GM21447 (cell line): ENCODE results near the gene THBS2.

Source experiments
- ATAC-seq: cut with Tn5 transposase; IDR thresholded peaks from one replicate; pipeline ENCODE4 v1.9.1; 2021; ENCODE audit not compliant: unreplicated experiment

Gene THBS2

DNA sequence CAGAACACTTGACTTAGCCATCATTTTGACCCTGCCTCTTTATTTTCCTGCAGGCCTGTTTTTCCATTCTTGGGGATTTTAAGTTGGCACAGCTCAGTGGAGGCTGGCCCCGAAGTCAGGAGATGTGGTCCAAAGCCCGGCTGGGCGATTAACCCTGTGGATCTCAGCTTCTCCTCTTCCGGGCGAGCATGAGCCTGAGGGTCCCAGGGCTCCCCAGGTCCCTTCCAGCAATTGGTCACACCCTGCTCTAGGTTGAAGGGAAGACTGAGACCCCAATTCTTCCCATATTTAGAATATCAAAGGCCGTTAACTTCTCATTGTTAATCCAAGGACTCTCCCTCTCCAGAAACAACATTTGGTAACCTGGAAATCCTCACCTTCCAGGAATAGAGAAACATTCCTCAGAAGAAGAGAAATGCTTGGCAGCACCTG is 2.3 kb downstream of the THBS2 start:
- no peak for ATAC-seq

GRCh38 chr6:169250660-169251059 is 3.0 kb downstream of the THBS2 start:
- no peak for ATAC-seq

DNA sequence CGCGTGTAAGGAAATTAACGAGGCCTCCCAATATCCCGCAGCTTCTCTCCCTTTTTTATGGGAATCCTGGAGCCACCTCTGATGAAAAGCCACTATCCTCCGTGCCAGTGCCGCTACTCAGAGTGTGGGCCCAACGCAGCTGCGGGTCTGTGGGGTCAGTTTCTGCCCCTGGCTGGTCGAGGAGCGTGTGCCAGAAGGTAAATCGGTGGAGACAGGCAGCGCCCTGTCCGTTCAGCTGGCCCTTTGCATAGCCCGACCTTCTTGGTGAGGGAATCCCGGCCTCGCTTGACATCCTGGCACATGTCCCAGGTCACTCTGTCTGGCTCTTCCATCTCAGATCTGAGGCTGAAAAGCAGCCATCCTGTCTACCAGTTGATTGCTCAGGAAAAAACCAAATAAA is 4.6 kb downstream of the THBS2 start:
- ATAC-seq, result no peak

DNA sequence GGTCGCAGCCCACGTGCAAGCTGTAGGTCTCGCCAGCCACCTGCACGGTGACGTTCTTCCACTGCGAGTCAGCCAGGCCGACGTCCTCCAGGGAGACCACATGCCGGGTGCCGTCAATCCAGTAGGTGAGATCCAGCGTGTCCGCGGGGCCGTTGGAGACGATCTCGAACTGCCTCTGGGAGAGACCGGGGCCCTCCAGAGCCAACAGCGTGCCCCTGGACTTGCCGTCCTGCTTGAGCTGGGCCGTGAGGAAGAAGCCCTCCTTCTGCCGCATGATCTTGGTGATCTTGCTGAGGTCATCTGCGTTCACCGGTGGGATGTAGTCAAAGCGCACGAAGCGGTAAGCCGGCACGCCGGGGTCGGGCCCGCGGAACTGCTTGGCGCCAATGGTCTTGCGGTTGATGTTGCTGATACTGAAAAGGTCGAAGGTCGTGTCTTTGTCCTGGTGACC is 5.1 kb downstream of the THBS2 start:
- no peak for ATAC-seq

DNA sequence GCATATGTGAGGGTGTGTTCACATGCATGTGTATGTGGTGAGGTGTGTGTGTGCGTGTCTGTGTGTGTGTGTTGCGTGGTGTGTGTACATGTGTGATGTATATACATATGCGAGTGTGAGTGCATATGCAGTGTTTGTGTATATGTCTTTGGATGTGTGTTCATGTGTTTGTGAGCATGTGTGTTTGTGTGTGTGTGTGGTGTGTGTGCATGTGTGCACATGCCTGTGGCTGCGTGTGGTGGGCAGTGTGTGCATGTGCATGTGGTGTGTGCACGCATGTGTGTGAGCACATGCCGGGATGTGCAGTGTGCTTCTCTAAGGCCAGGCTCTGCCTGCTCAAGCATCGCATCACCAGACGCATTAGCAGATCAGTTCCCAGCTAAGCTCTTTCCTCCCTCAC is 5.7 kb downstream of the THBS2 start:
- ATAC-seq, result no peak

- ATAC-seq, result no peak
Observed at GRCh38 chr6:169247419-169247818, 6.2 kb downstream of the THBS2 start.

DNA sequence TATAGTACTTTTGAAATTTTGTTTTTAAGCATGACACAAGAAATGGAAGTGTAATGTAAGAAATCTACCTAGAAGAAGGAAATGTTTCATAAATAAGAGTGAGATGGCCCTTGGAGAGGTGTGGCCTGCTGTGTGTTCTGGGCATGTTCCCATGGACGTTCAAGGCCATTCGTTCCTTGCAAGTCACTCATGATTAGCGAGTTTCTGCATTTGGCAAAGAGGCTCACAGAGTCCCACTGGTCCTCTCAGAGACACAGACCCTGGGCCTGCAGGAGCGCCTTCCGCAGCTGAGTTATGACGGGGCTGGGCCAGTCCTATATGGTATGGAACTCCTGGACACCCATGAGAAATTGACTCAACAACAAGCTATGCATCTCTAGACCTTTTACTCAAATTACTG is 7.2 kb downstream of the THBS2 start:
- ATAC-seq, result no peak

- ATAC-seq, result no peak
Observed at GRCh38 chr6:169244684-169245383, 8.8 kb downstream of the THBS2 start.

DNA sequence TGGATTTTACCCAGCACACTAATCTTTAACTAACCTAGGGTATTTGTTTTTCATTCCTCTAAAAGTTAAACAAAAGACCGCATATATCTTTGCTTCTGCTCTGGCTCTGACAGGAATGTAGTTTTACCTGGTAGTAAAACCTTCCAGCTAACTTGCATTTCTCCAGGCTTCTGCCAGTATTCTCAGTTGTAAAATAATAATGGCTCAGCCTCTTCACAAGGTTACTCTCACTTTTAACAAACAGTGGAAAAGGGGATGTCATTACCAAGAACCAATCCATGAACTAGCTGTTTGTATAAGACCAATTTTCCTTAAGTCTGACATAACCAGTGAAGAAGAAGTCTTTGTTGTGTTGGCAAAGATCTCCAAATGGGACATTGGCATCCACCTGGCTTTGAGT is 10.0 kb downstream of the THBS2 start:
- no peak for ATAC-seq

DNA sequence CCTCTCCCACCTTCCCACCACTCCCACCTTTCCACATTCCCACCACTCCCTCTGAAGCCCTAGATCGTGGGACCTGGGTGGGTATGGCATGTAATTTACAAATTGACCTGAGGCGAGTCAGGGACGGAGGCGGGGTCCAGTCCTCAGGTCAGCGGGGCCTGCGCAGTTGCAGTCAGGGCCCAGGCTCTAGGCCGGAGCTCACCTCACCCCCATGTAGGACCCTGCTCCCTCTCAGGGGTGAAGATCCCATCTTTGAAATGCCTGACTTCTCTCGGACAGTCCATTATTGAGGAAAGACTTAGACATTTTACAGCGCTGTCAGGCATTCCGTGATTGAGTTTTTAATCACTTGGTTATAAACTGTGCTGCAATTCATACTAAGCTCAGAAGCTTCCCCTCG is 10.5 kb downstream of the THBS2 start:
- no peak for ATAC-seq

DNA sequence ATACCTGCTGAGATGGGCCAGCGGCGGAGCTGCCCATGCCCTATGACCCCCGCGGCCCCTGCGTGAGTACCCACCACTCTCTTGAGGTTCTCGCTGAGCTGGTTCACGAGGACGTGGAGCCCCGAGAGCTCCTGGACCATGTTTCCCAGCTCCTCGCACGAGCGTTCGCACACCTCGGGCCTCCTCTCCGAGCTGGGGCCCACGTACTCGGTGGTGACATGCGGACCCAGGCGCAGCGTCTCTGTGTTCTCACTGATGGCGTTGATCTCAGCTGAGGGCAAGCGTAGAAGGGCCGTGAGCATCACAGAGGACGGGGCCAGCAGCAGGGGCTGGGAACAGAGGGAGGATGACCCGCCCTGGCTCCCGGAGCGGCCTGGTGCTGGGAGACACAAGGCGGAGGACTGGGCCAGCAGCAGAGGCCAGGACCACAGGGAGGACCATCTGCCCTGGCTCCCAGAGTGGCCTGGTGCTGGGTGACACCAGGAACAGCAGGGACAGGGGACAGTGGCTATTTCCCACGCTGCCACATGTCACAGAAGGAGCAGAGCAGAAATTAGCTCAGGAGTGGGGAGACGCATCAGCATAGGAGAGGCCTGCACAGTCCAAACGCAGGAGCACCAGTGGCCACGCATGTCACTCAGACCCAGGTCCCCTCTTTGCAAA is 11.8 kb downstream of the THBS2 start:
- no peak for ATAC-seq

DNA sequence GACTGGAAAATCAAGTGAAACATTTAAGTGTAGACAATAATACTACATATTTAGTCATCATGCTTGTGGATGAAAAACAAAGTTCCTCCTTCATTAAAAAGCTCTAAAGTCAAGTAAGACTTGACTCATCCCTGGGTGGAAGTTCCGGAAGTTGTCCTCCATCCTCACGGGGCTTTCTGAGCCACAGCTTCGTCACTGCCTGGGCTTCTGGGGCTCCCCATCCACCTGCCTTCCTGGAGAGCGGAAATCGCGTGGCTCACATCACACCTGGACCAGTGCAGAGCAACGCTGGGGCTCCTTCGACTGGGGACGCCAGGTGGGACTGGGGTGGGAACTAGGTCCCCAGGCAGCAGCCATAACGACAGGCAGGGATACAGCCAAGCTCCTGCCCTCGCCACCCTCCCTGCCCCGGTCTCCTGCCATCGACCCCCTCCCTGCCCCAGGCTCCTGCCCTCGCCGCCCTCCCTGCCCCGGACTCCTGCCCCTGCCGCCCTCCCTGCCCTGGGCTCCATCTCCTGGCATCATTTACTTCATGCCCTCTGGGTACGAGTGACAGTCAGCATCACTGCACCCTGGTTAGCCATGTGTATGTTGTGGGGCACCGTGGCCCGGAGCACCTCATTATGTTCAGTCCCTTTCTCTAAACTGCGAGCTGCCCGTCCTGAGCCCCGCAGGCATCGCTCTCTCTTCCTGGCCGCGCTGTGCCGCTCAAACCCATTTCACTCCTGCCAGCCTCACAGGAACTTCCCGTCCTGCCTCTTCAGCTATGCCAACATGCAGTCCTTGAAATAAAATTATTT is 12.9 kb downstream of the THBS2 start:
- no peak for ATAC-seq

DNA sequence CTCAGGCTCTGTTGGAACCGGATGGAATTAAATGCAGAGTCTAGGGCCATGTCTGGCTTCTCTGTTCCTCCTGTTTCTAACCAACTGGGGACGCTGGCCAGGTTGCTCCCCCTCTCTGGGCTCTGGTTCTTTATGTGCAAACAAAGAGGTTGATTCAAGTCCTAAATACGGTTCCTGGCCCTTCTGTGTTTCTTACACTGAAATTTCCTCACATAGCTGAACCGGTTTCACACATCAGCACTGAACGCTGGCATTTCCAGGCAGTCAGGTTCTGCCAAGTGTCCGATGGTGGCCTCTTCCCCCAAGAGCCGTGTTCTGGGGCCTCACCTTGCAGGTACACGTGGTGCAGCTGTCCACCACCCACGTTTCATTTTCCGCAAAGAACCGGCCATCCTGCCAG is 13.5 kb downstream of the THBS2 start:
- ATAC-seq, result no peak

DNA sequence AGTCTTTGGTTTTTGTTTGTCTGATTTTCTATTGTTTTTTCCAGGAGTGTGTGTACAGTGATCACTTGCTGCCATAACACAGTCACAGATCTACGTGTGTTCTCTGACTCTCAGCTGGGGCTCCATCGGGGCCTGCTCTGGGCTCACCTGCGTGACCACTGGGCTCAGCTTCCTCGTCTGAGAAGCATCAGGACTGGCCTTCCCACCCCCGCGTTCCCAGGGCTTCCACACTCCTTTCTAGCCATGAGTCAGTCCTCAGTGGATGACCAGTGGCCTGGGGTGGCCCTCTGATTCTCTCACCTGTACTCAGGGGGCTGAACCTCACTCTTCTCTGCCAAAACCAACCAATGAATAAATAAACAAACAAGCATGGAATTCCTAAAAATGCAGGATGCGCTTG is 14.5 kb downstream of the THBS2 start:
- ATAC-seq, result no peak

GRCh38 chr6:169238766-169239165 is 14.9 kb downstream of the THBS2 start:
- no peak for ATAC-seq

DNA sequence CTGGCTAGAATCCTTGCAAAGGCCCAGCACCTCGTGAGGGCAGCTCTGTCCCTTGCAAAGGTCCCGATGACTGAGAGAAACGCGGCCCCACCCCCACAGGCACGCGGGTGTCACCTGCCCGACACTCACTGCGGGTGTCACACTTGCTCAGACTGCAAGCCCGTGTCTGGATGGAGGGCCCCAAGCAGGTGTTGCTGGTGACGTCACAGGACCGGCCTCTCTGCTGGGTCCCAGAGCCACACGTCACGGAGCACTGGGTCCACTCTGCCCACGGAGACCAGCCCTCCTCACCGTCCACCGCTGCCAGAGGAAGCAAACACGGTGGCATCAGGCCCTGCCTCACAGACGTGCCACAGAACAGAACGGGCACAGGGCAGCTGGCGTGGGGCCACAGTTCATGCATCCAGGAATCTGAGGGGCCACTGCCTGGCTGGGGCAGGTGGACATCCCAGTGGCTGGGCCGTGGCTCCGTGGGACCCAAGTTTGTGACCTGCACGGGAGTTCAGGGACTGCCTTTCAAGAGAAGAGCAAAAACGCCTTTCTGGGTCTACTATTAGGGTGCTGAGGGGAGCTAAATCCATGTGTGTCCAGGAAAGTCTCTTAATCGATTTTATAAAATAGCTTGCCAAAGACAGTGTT is 16.0 kb downstream of the THBS2 start:
- no peak for ATAC-seq

- no peak for ATAC-seq
Observed at GRCh38 chr6:169236988-169237387, 16.7 kb downstream of the THBS2 start.

DNA sequence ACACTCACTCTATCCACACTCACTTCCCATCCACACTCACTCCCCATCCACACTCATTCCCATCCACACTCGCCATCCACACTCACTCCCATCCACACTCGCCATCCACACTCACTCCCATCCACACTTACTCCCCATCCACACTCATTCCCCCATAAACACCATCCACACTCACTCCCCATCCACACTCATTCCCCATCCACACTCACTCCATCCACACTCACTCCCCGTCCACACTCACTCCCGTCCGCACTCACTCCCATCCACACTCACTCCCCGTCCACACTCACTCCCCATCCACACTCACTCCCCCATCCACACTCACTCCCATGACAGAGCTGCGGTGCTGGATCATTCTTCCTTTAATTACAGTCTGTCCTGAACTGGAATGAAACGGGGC is 17.1 kb downstream of the THBS2 start:
- ATAC-seq, result no peak

GRCh38 chr6:169235286-169235685 is 18.4 kb downstream of the THBS2 start:
- no peak for ATAC-seq

DNA sequence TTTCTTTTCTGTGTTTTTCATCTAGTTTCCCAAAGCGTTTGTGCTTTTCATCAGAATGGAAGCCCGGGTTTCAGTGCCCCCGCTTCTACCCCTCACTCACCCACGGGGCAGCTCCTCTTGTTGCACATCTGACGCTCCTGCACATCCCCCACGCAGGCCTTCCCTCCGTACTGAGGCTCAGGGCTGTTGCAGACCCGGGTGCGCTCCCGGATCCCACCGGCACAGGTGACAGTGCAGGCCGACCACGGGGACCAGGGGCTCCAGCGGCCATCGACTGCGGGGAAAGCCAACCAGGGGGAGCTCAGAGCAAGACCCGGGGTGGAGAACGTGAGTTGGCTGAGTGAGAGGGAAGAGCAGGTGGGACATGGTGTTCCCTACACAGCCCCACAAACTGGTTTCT is 19.0 kb downstream of the THBS2 start:
- no peak for ATAC-seq

DNA sequence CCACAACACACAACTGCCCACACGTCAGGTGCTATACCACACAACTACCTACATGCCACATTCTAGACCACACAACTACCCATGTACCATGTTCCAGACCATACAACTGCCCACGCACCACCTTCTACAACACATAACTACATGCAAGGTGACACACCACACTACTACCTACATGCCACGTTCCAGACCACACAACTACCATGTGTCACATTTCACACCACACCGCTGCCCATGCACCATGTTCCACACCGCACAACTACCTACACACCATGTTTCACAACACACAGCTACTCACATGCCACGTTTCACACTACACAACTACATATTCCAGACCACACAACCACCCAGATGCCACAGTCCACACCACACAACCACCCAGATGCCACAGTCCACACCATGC is 19.8 kb downstream of the THBS2 start:
- no peak for ATAC-seq

- no peak for ATAC-seq
Observed at GRCh38 chr6:169233181-169233580, 20.5 kb downstream of the THBS2 start.
